GM23338 (cell line): ENCODE results near the gene CAPN7. TPM values are rescaled to one million over a fixed set of nuclear protein-coding genes. Genes with fewer than 3 reads are reported as not detected.

Source experiments
- ATAC-seq: fragments of 200-7000 bp; cut with Tn5 transposase; 3 replicates; pipeline ENCODE4 v1.9.1; 2020
- DNase-seq: peaks from one replicate; pipeline ENCODE4 v3.0.0-alpha.2; 2015; ENCODE audit warnings: low spot score
- H2AFZ ChIP-seq: fragments of 200-600 bp; sonication (generic); 2 replicates; pipeline ENCODE4 v1.8.0; 2016; ENCODE audit warnings: antibody characterized with exemption, mild to moderate bottlenecking, moderate library complexity
- H3F3A ChIP-seq: fragments of 200-600 bp; sonication (generic); replicated peaks from 2 replicates; pipeline ENCODE4 v1.8.0; 2017; ENCODE audit warnings: antibody characterized with exemption, mixed run types, low read depth
- H3K27ac ChIP-seq: fragments of 200-600 bp; sonication (generic); 2 replicates; pipeline ENCODE4 v1.6.1; 2016; ENCODE audit warnings: low read depth
- H3K27me3 ChIP-seq: fragments of 200-600 bp; sonication (generic); 2 replicates; pipeline ENCODE4 v1.8.0; 2016; ENCODE audit warnings: mild to moderate bottlenecking, mixed run types, moderate library complexity; ENCODE audit not compliant: insufficient read depth
- H3K36me3 ChIP-seq: fragments of 200-600 bp; sonication (generic); 2 replicates; pipeline ENCODE4 v1.8.0; 2016; ENCODE audit warnings: mild to moderate bottlenecking; ENCODE audit not compliant: insufficient read depth
- H3K4me1 ChIP-seq: fragments of 200-600 bp; sonication (generic); 2 replicates; pipeline ENCODE4 v1.8.0; 2016; ENCODE audit warnings: mild to moderate bottlenecking, moderate library complexity; ENCODE audit not compliant: insufficient read depth
- H3K4me2 ChIP-seq: fragments of 200-600 bp; sonication (generic); 2 replicates; pipeline ENCODE4 v1.7.1; 2017; ENCODE audit warnings: mixed run types
- H3K4me3 ChIP-seq: fragments of 200-600 bp; sonication (generic); 2 replicates; pipeline ENCODE4 v1.6.1; 2016; ENCODE audit warnings: mixed run types
- H3K79me2 ChIP-seq: fragments of 200-600 bp; sonication (generic); replicated peaks from 2 replicates; pipeline ENCODE4 v1.8.0; 2017; ENCODE audit warnings: mild to moderate bottlenecking; ENCODE audit not compliant: insufficient read depth
- H3K9me2 ChIP-seq: fragments of 200-600 bp; sonication (generic); 2 replicates; pipeline ENCODE4 v1.8.0; 2017; ENCODE audit not compliant: insufficient read depth
- H4K20me1 ChIP-seq: fragments of 200-600 bp; sonication (generic); replicated peaks from 2 replicates; pipeline ENCODE4 v1.8.0; 2017; ENCODE audit warnings: mild to moderate bottlenecking; ENCODE audit not compliant: insufficient read depth
- H3K27ac Mint-ChIP-seq: 2 replicates; pipeline ENCODE4 v1.8.0; 2020; ENCODE audit warnings: inconsistent platforms, mild to moderate bottlenecking, moderate library complexity, mixed read lengths
- H3K27me3 Mint-ChIP-seq: 3 replicates; pipeline ENCODE4 v1.8.0; 2022; ENCODE audit warnings: low read depth, mild to moderate bottlenecking, moderate library complexity, mixed read lengths, inconsistent platforms; ENCODE audit not compliant: insufficient read depth, poor library complexity
- H3K36me3 Mint-ChIP-seq: 3 replicates; pipeline ENCODE4 v1.8.0; 2021; ENCODE audit warnings: low read depth, mild to moderate bottlenecking, inconsistent platforms, moderate library complexity, mixed read lengths
- H3K4me1 Mint-ChIP-seq: 3 replicates; pipeline ENCODE4 v1.8.0; 2020; ENCODE audit warnings: mild to moderate bottlenecking, inconsistent platforms, mixed read lengths
- H3K4me3 Mint-ChIP-seq: 3 replicates; pipeline ENCODE4 v1.8.0; 2021; ENCODE audit warnings: moderate library complexity, mild to moderate bottlenecking, inconsistent platforms, mixed read lengths
- H3K9me3 Mint-ChIP-seq: 3 replicates; pipeline ENCODE4 v1.8.0; 2020; ENCODE audit warnings: moderate library complexity, mild to moderate bottlenecking, inconsistent platforms, mixed read lengths
- CREB1 ChIP-seq: fragments of 250-450 bp; sonication (Bioruptor Pico); IDR thresholded peaks from 2 replicates; pipeline ENCODE4 v1.5.0; 2020; ENCODE audit warnings: low read depth, mild to moderate bottlenecking, moderate library complexity
- CTCF ChIP-seq, 2 experiments: fragments of 200-600 bp in 1 of 2; sonication (generic) in 1 of 2; conservative IDR thresholded peaks; 2 replicates each; pipeline versions ENCODE4 v1.5.1 to v1.6.1; 2016 to 2017; ENCODE audit warnings: antibody characterized with exemption in 2 of 2, low read depth in 2 of 2, mild to moderate bottlenecking in 2 of 2, moderate library complexity in 1 of 2
- ETS1 ChIP-seq: IDR thresholded peaks from 2 replicates; pipeline ENCODE4 v1.6.1; 2016; ENCODE audit warnings: antibody characterized with exemption
- EZH2 ChIP-seq: fragments of 200-600 bp; sonication (generic); IDR thresholded peaks from one replicate; pipeline ENCODE4 v1.8.0; 2017; ENCODE audit warnings: antibody characterized with exemption, mild to moderate bottlenecking, low read depth; ENCODE audit not compliant: unreplicated experiment
- EZH2phosphoT487 ChIP-seq: fragments of 200-600 bp; sonication (generic); IDR thresholded peaks from one replicate; pipeline ENCODE4 v1.8.1; 2018; ENCODE audit warnings: antibody characterized with exemption; ENCODE audit not compliant: unreplicated experiment
- JUNB ChIP-seq: IDR thresholded peaks from one replicate; pipeline ENCODE4 v1.6.1; 2016; ENCODE audit warnings: antibody characterized with exemption; ENCODE audit not compliant: unreplicated experiment
- NANOG ChIP-seq: IDR thresholded peaks from 2 replicates; pipeline ENCODE4 v1.6.1; 2016; ENCODE audit warnings: antibody characterized with exemption, borderline replicate concordance
- POLR2AphosphoS5 ChIP-seq: IDR thresholded peaks from 2 replicates; pipeline ENCODE4 v1.6.1; 2016; ENCODE audit warnings: antibody characterized with exemption, low read depth
- REST ChIP-seq: IDR thresholded peaks from one replicate; pipeline ENCODE4 v1.6.1; 2018; ENCODE audit warnings: antibody characterized with exemption; ENCODE audit not compliant: unreplicated experiment
- STAT1 ChIP-seq: IDR thresholded peaks from one replicate; pipeline ENCODE4 v1.6.1; 2016; ENCODE audit warnings: antibody characterized with exemption; ENCODE audit not compliant: unreplicated experiment
- ZNF114 ChIP-seq: fragments of 250-450 bp; sonication (Bioruptor Pico); IDR thresholded peaks from 2 replicates; pipeline ENCODE4 v1.5.0; 2020; ENCODE audit warnings: mild to moderate bottlenecking, moderate library complexity
- ZNF331 ChIP-seq: fragments of 250-450 bp; sonication (Bioruptor Pico); IDR thresholded peaks from 2 replicates; pipeline ENCODE4 v1.5.0; 2020; ENCODE audit warnings: low read depth, mild to moderate bottlenecking, moderate library complexity
- ZNF462 ChIP-seq: fragments of 250-450 bp; sonication (Bioruptor Pico); IDR thresholded peaks from 2 replicates; pipeline ENCODE4 v1.5.0; 2020; ENCODE audit warnings: mild to moderate bottlenecking, moderate library complexity
- polyA plus RNA-seq: library from polyadenylated mRNA; unstranded; fragments of >200 nt; fragmentation: Nextera tagmentation; extraction: Ambion mirVana; gene quantifications from 2 replicates; pipeline ENCODE4 v1.2.1, GENCODE V29; 2016
- total RNA-seq: library from RNA; depleted of rRNA; stranded (reverse); fragments of >200 nt; shearing (Covaris generic); gene quantifications from 2 replicates; pipeline ENCODE4 v1.2.3, GENCODE V29; 2014

CAPN7 gene
- total and polyA plus RNA-seq, 2 experiments from 2014 or later: 9.9 to 18.1 TPM

GRCh38 chr3:15185404-15185803, 20.6 kb upstream of the CAPN7 start:
- Histone ChIP-seq H3F3A (no peaks in the 10 kb centered on the region), H3K27ac (no peak overlapping the region), H3K9me2 (no peaks in the 10 kb centered on the region), H3K36me3 (no peaks in the 10 kb centered on the region), H3K4me1 (peaks cover 22% of the 10 kb centered on the region), H3K4me2 (no peak overlapping the region), H3K27me3 (no peaks in the 10 kb centered on the region), H3K4me3 (no peak overlapping the region), H2AFZ (no peak overlapping the region), H3K79me2 (no peaks in the 10 kb centered on the region), H4K20me1 (no peaks in the 10 kb centered on the region)
- DNase-seq: no peak
- H3K9me3 Mint-ChIP-seq: peaks cover 8% of the 10 kb centered on the region
- peaks cover 3% of the 10 kb centered on the region for H3K27me3 Mint-ChIP-seq
- H3K4me3 Mint-ChIP-seq: no peak overlapping the region
- H3K4me1 Mint-ChIP-seq: peaks cover 17% of the 10 kb centered on the region
- no peak overlapping the region for H3K27ac Mint-ChIP-seq
- ATAC-seq: no peak
- H3K36me3 Mint-ChIP-seq: peaks cover 7% of the 10 kb centered on the region
- TF ChIP-seq ETS1 (no peak), STAT1 (no peak), ZNF114 (CRISPR knock-in tag) (no peak), POLR2AphosphoS5 (no peak), ZNF331 (no peak), EZH2phosphoT487 (no peak), REST (no peak), JUNB (no peak), NANOG (no peak), CREB1 (CRISPR knock-in tag) (no peak), EZH2 (no peak), CTCF (conservative IDR thresholded peaks at IDR 0.05; ENCODE audit: low read depth in 2 of 2) (no peak), ZNF462 (CRISPR knock-in tag) (no peak)
